Measurements from ENCODE around the gene ZBTB43. TPM values are rescaled to one million over a fixed set of nuclear protein-coding genes. Genes with fewer than 3 reads are reported as not detected.
A peak's percentile ranks its signal among the peaks of the same experiment; 100 is the strongest.

Gene ZBTB43
- total RNA-seq, 1 donor from 2014 or later = 21.5 TPM

DNA sequence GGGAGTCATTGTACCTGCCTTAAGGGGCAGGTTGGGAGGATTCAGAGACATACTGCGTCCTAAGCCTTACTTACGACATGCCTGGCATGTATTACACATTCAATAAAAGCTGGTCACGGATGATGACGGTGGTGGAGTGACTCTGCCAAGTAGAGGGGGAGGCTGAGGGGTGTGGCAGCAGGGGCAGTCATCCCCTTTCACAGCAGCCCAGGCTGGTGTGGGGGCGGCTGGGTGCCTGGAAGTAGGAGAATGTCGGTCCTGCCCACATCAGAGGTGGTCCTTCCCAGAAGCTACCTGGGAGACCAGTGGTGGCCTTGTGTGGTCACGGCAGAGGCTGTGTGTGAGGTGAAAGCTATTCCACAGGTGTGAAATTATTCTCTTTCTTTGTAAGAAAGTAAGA is 64.5 kb downstream of the ZBTB43 start:
- H3K79me2 ChIP-seq (ENCODE audit: insufficient read depth, low read length) = peaks cover 66% of the 10 kb centered on the region
- no peak for FAIRE-seq
- Mint-ChIP-seq H3K9me3 (ENCODE audit: unreplicated experiment) (no peaks in the 10 kb centered on the region), H3K36me3 (ENCODE audit: low read depth, unreplicated experiment) (peaks cover 17% of the 10 kb centered on the region), H3K27ac (ENCODE audit: unreplicated experiment) (no peak overlapping the region), H3K4me1 (ENCODE audit: low read depth, unreplicated experiment) (peaks cover 12% of the 10 kb centered on the region), H3K27me3 (ENCODE audit: low read depth, unreplicated experiment) (no peaks in the 10 kb centered on the region), H3K4me3 (ENCODE audit: unreplicated experiment) (no peak overlapping the region)
- no peaks in the 10 kb centered on the region for H3K27me3 ChIP-seq (ENCODE audit: insufficient read depth, low read length)
- H3K27ac ChIP-seq (ENCODE audit: low read depth, low read length) = no peak overlapping the region
- H4K20me1 ChIP-seq (ENCODE audit: insufficient read depth, low read length) = peaks cover 69% of the 10 kb centered on the region
- no peak overlapping the region for H3K4me3 ChIP-seq (ENCODE audit: insufficient read depth, low read depth, low read length)
- DNase-seq (ENCODE audit: low read depth) = peak; percentile 36
- H2AFZ ChIP-seq (ENCODE audit: low read depth, low read length) = no peak overlapping the region
- H3K36me3 ChIP-seq (ENCODE audit: insufficient read depth, low read length) = peaks cover 1% of the 10 kb centered on the region
- TF ChIP-seq CTCF (IDR thresholded peaks at IDR 0.05; ENCODE audit: insufficient read depth, low read depth, low read length) (no peak), EZH2 (IDR thresholded peaks at IDR 0.05; ENCODE audit: insufficient read depth, low read length) (no peak)
- H3K9me3 ChIP-seq (ENCODE audit: insufficient read depth, low read depth, low read length) = no peaks in the 10 kb centered on the region
- H3K4me2 ChIP-seq (ENCODE audit: low read length) = no peak overlapping the region
- no peaks in the 10 kb centered on the region for H3K4me1 ChIP-seq (ENCODE audit: insufficient read depth, low read length)
- no peak overlapping the region for H3K9ac ChIP-seq (ENCODE audit: low read length)

DNA sequence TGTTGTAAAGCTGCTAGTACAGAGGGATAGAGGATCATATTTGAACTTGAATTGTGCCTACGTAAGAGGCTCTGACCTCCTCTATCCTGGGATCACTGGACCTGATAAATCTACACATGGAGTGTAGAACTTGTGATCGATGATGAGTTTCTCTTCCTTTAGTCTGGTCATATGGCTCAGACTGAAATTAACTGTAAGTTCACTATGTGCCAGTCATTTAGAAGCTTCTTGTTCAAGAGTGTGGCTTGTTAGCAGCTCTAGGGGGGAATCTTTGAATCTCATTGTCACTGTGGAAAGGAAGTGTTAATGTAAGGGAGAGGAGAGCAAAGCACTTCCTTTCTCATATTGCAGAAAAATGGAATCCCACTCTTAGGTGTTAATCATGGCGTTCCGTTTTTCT is 67.7 kb downstream of the ZBTB43 start:
- no peak for FAIRE-seq
- H3K27ac ChIP-seq (ENCODE audit: low read depth, low read length) = no peak overlapping the region
- H3K27me3 ChIP-seq (ENCODE audit: insufficient read depth, low read length) = no peaks in the 10 kb centered on the region
- Mint-ChIP-seq H3K4me1 (ENCODE audit: low read depth, unreplicated experiment) (peaks cover 24% of the 10 kb centered on the region), H3K9me3 (ENCODE audit: unreplicated experiment) (no peaks in the 10 kb centered on the region), H3K36me3 (ENCODE audit: low read depth, unreplicated experiment) (peaks cover 9% of the 10 kb centered on the region), H3K4me3 (ENCODE audit: unreplicated experiment) (no peak overlapping the region), H3K27me3 (ENCODE audit: low read depth, unreplicated experiment) (no peaks in the 10 kb centered on the region), H3K27ac (ENCODE audit: unreplicated experiment) (no peak overlapping the region)
- H4K20me1 ChIP-seq (ENCODE audit: insufficient read depth, low read length) = peaks cover 67% of the 10 kb centered on the region
- H3K9ac ChIP-seq (ENCODE audit: low read length) = no peak overlapping the region
- no peak overlapping the region for H2AFZ ChIP-seq (ENCODE audit: low read depth, low read length)
- peaks cover 68% of the 10 kb centered on the region for H3K79me2 ChIP-seq (ENCODE audit: insufficient read depth, low read length)
- no peak overlapping the region for H3K4me3 ChIP-seq (ENCODE audit: insufficient read depth, low read depth, low read length)
- H3K4me1 ChIP-seq (ENCODE audit: insufficient read depth, low read length) = no peaks in the 10 kb centered on the region
- no peak for DNase-seq (ENCODE audit: low read depth)
- TF ChIP-seq CTCF (IDR thresholded peaks at IDR 0.05; ENCODE audit: insufficient read depth, low read depth, low read length) = no peak
- no peak for TF ChIP-seq EZH2 (IDR thresholded peaks at IDR 0.05; ENCODE audit: insufficient read depth, low read length)
- no peaks in the 10 kb centered on the region for H3K9me3 ChIP-seq (ENCODE audit: insufficient read depth, low read depth, low read length)
- no peak overlapping the region for H3K4me2 ChIP-seq (ENCODE audit: low read length)
- H3K36me3 ChIP-seq (ENCODE audit: insufficient read depth, low read length) = no peaks in the 10 kb centered on the region

DNA sequence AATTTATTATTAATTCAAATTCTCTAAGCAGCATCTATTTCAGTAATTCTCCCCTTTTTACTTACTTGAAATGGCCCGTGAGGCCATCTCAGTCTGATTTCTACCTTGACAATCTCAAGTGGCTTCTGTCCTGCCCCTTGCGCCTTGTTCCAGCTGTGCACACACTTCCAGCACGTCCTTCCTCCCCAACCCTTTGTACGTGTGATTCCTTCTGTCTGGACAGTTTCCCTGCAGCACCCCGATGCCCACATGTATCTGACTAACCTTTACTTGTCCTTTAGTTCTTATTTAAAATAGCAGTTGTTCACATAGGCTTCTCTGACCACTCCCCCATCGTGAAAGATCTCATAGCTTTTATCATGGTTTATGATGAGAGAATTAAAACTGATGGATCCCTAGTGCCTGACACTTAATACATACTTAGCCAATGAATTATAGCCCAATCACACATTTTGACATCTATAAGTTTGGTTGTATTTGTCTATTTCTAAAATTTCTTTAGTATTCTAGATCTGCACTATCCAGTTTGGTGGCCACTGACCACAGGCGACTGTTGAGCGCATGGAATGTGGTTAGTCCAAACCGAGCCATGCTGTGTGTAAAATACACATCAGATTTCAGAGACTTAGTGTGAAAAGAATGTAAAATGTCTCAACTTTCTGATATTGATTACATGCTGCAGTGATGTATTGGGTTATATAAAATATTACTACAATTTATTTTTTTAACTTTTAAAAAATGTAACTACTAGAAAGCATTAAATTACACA is 69.9 kb downstream of the ZBTB43 start:
- H3K4me3 ChIP-seq (ENCODE audit: insufficient read depth, low read depth, low read length) = no peak overlapping the region
- no peak overlapping the region for H3K4me2 ChIP-seq (ENCODE audit: low read length)
- TF ChIP-seq EZH2 (IDR thresholded peaks at IDR 0.05; ENCODE audit: insufficient read depth, low read length) (no peak), CTCF (IDR thresholded peaks at IDR 0.05; ENCODE audit: insufficient read depth, low read depth, low read length) (no peak)
- H3K27ac ChIP-seq (ENCODE audit: low read depth, low read length) = no peak overlapping the region
- H3K36me3 ChIP-seq (ENCODE audit: insufficient read depth, low read length) = peaks cover 2% of the 10 kb centered on the region
- no peaks in the 10 kb centered on the region for H3K27me3 ChIP-seq (ENCODE audit: insufficient read depth, low read length)
- peaks cover 53% of the 10 kb centered on the region for H3K79me2 ChIP-seq (ENCODE audit: insufficient read depth, low read length)
- no peak overlapping the region for H2AFZ ChIP-seq (ENCODE audit: low read depth, low read length)
- H3K4me1 ChIP-seq (ENCODE audit: insufficient read depth, low read length) = no peaks in the 10 kb centered on the region
- H3K27me3 Mint-ChIP-seq (ENCODE audit: low read depth, unreplicated experiment) = no peaks in the 10 kb centered on the region
- peaks cover 20% of the 10 kb centered on the region for H3K4me1 Mint-ChIP-seq (ENCODE audit: low read depth, unreplicated experiment)
- peaks cover 55% of the 10 kb centered on the region for H4K20me1 ChIP-seq (ENCODE audit: insufficient read depth, low read length)
- H3K27ac Mint-ChIP-seq (ENCODE audit: unreplicated experiment) = no peak overlapping the region
- no peaks in the 10 kb centered on the region for H3K9me3 ChIP-seq (ENCODE audit: insufficient read depth, low read depth, low read length)
- no peak overlapping the region for H3K4me3 Mint-ChIP-seq (ENCODE audit: unreplicated experiment)
- peaks cover 8% of the 10 kb centered on the region for H3K36me3 Mint-ChIP-seq (ENCODE audit: low read depth, unreplicated experiment)
- H3K9ac ChIP-seq (ENCODE audit: low read length) = no peak overlapping the region
- FAIRE-seq (no peak), DNase-seq (ENCODE audit: low read depth) (peak; percentile 29)
- H3K9me3 Mint-ChIP-seq (ENCODE audit: unreplicated experiment) = peaks cover 2% of the 10 kb centered on the region

All from astrocyte (in vitro differentiated cells and primary cell).